CD14-positive monocyte (primary cell): Measurements from ENCODE around the gene PPFIA3. TPM values are rescaled to one million over a fixed set of nuclear protein-coding genes. Genes with fewer than 3 reads are reported as not detected.
A peak's percentile ranks its signal among the peaks of the same experiment; 100 is the strongest.

Experiments used
- DNase-seq, 3 donors: peaks; one replicate each; pipeline ENCODE4 v3.0.0-alpha.2; 2011 to 2022
- H2AFZ ChIP-seq: 2 replicates; pipeline ENCODE4 v1.6.0; 2012; ENCODE audit warnings: mild to moderate bottlenecking, low read depth, low read length, inconsistent platforms; ENCODE audit not compliant: insufficient read depth, poor library complexity, severe bottlenecking
- H3K27ac ChIP-seq, 2 donors: 1 replicate in 1 of 2; 2 replicates in 1 of 2; pipeline ENCODE4 v1.5.1; 2012 to 2013; ENCODE audit warnings: low read length in 2 of 2, control low read depth in 1 of 2, inconsistent platforms in 1 of 2, low read depth in 1 of 2, mild to moderate bottlenecking in 1 of 2
- H3K27me3 ChIP-seq, 2 donors: one replicate each; pipeline versions ENCODE4 v1.6.0 to v1.6.1; 2011 to 2013; ENCODE audit warnings: low read length in 2 of 2; ENCODE audit not compliant: control insufficient read depth in 2 of 2, insufficient read depth in 2 of 2
- H3K36me3 ChIP-seq, 2 donors: replicated peaks in 1 of 2; 1 replicate in 1 of 2; 2 replicates in 1 of 2; pipeline versions ENCODE4 v1.5.1 to v1.6.1; 2012 to 2013; ENCODE audit warnings: low read length in 2 of 2, control low read depth in 1 of 2, inconsistent platforms in 1 of 2, mild to moderate bottlenecking in 1 of 2; ENCODE audit not compliant: insufficient read depth in 2 of 2, control insufficient read depth in 1 of 2
- H3K4me1 ChIP-seq, 2 donors: 1 replicate in 1 of 2; 2 replicates in 1 of 2; pipeline versions ENCODE4 v1.5.1 to v1.6.1; 2012 to 2013; ENCODE audit warnings: low read length in 2 of 2, control low read depth in 1 of 2, inconsistent platforms in 1 of 2, mild to moderate bottlenecking in 1 of 2, moderate library complexity in 1 of 2; ENCODE audit not compliant: insufficient read depth in 2 of 2, control insufficient read depth in 1 of 2
- H3K4me2 ChIP-seq: replicated peaks from 2 replicates; pipeline ENCODE3; 2012; ENCODE audit warnings: low read length, moderate library complexity, mild to moderate bottlenecking; ENCODE audit not compliant: poor library complexity, severe bottlenecking; ENCODE audit errors: extremely low read depth
- H3K4me3 ChIP-seq, 3 experiments: fragments of 200-600 bp in 1 of 3; sonication (generic) in 1 of 3; replicated peaks in 1 of 3; 1 replicate in 2 of 3; 2 replicates in 1 of 3; pipeline ENCODE4 v1.5.1; 2011 to 2013; ENCODE audit warnings: low read length in 3 of 3, mild to moderate bottlenecking in 3 of 3, control low read depth in 2 of 3, low read depth in 2 of 3, inconsistent platforms in 1 of 3, moderate library complexity in 1 of 3
- H3K79me2 ChIP-seq: 2 replicates; pipeline ENCODE4 v1.6.0; 2012; ENCODE audit warnings: mild to moderate bottlenecking, control low read depth, inconsistent platforms, low read length, moderate library complexity; ENCODE audit not compliant: insufficient read depth
- H3K9ac ChIP-seq: 2 replicates; pipeline ENCODE4 v1.6.0; 2017; ENCODE audit warnings: low read length, mild to moderate bottlenecking; ENCODE audit not compliant: insufficient read depth, poor library complexity, severe bottlenecking
- H3K9me3 ChIP-seq, 2 donors: replicated peaks in 1 of 2; 1 replicate in 1 of 2; 2 replicates in 1 of 2; pipeline versions ENCODE4 v1.5.1 to v1.6.1; 2012 to 2013; ENCODE audit warnings: low read length in 2 of 2, control low read depth in 1 of 2; ENCODE audit not compliant: control insufficient read depth in 1 of 2, insufficient read depth in 1 of 2
- H4K20me1 ChIP-seq: 2 replicates; pipeline ENCODE4 v1.6.0; 2012; ENCODE audit warnings: mild to moderate bottlenecking, low read length, control low read depth, moderate library complexity; ENCODE audit not compliant: insufficient read depth
- H3K27ac Mint-ChIP-seq, 7 donors: one replicate each; pipeline ENCODE4 v1.8.0; 2020; ENCODE audit warnings: mild to moderate bottlenecking in 7 of 7, mixed read lengths in 7 of 7, moderate library complexity in 6 of 7, inconsistent platforms in 2 of 7
- H3K27me3 Mint-ChIP-seq, 3 donors: one replicate each; pipeline ENCODE4 v1.8.0; 2021 to 2022; ENCODE audit warnings: low read depth in 3 of 3, mild to moderate bottlenecking in 3 of 3, mixed read lengths in 3 of 3, moderate library complexity in 3 of 3, inconsistent platforms in 1 of 3
- H3K36me3 Mint-ChIP-seq, 2 donors: one replicate each; pipeline ENCODE4 v1.8.0; 2020; ENCODE audit warnings: mixed read lengths in 2 of 2, inconsistent platforms in 1 of 2, mild to moderate bottlenecking in 1 of 2
- H3K4me1 Mint-ChIP-seq: one replicate; pipeline ENCODE4 v1.8.0; 2020; ENCODE audit warnings: mild to moderate bottlenecking, mixed read lengths
- H3K4me3 Mint-ChIP-seq, 2 donors: one replicate each; pipeline ENCODE4 v1.8.0; 2020; ENCODE audit warnings: mild to moderate bottlenecking in 2 of 2, mixed read lengths in 2 of 2, moderate library complexity in 1 of 2
- H3K9me3 Mint-ChIP-seq, 7 donors: one replicate each; pipeline ENCODE4 v1.8.0; 2020 to 2022; ENCODE audit warnings: mixed read lengths in 7 of 7, mild to moderate bottlenecking in 6 of 7, moderate library complexity in 6 of 7, inconsistent platforms in 2 of 7
- WGBS: methylation state at CpG from one replicate; pipeline ENCODE4 v1.1.5; 2013; ENCODE audit warnings: missing lambda C conversion rate; ENCODE audit not compliant: insufficient coverage; 5-methylcytosine and 5-hydroxymethylcytosine counted together
- intact Hi-C, 2 donors: fragments of 100-400 bp; cut with micrococcal nuclease; formaldehyde crosslinking; loops; one replicate each; pipeline versions ENCODE4 v1.15.0 to v1.15.1; 2023
- polyA plus RNA-seq, 3 donors: library from polyadenylated mRNA; depleted of rRNA in 1 of 3; unstranded in 2 of 3; stranded (reverse) in 1 of 3; fragments of 300-500 nt in 2 of 3; fragments of >200 nt in 1 of 3; fragmentation: Illumina TruSeq in 2 of 3; gene quantifications; 1 replicate in 2 of 3; 2 replicates in 1 of 3; pipeline ENCODE4 v1.2.3, GENCODE V29; 2012 to 2021
- TF ChIP-seq, protein P1 (sequence below): fragments of 200-600 bp; IDR thresholded peaks from one replicate; pipeline ENCODE4 v1.8.0; 2022; ENCODE audit warnings: antibody characterized with exemption, mild to moderate bottlenecking

Gene PPFIA3
- polyA plus RNA-seq, 3 donors, result 0.43 TPM; not detected in 2

DNA sequence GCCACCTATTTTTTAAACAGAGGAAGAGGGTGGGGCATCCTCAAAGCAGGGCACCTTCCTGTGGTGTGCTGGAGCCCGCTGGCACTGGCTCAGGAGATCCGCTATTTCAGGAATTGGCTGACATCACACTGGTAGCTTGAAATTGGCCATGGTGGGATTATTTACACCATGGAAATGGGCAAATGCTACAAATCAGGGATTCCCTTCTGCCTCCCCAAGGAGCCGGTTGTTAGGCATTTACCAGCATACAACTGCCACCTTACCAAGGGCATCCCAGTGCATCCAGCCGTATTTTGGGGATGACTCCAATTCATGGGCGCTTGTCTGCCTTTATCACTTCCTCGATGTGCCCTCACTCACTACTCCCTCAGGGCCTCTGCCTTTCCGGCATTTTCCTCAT, 21.6 kb downstream of the PPFIA3 start:
- no peak for DNase-seq
- WGBS, result 76% methylated on average over 5 of the region's 7 CpGs
- Mint-ChIP-seq H3K27me3 (peaks cover 16 to 25% (median 21%) of the 10 kb centered on the region in 3 donors), H3K36me3 (no peaks in the 10 kb centered on the region), H3K4me3 (peak overlapping the region in 1 of 2 donors; percentile 22), H3K4me1 (peaks cover 24% of the 10 kb centered on the region), H3K9me3 (peaks cover 2 to 5% (median 3%) of the 10 kb centered on the region in 7 donors), H3K27ac (peak overlapping the region in 1 of 7 donors; percentile 0)
- Histone ChIP-seq H3K27me3 (peaks cover 0 to 7% of the 10 kb centered on the region in 2 donors), H3K27ac (no peak overlapping the region), H4K20me1 (no peaks in the 10 kb centered on the region), H3K4me2 (no peak overlapping the region), H2AFZ (no peak overlapping the region), H3K4me3 (no peak overlapping the region), H3K9me3 (peaks cover 0 to 3% of the 10 kb centered on the region in 2 donors), H3K79me2 (no peaks in the 10 kb centered on the region), H3K9ac (no peak overlapping the region), H3K36me3 (no peaks in the 10 kb centered on the region), H3K4me1 (peaks cover 15 to 24% of the 10 kb centered on the region in 2 donors)
- TF ChIP-seq, protein P1, sequence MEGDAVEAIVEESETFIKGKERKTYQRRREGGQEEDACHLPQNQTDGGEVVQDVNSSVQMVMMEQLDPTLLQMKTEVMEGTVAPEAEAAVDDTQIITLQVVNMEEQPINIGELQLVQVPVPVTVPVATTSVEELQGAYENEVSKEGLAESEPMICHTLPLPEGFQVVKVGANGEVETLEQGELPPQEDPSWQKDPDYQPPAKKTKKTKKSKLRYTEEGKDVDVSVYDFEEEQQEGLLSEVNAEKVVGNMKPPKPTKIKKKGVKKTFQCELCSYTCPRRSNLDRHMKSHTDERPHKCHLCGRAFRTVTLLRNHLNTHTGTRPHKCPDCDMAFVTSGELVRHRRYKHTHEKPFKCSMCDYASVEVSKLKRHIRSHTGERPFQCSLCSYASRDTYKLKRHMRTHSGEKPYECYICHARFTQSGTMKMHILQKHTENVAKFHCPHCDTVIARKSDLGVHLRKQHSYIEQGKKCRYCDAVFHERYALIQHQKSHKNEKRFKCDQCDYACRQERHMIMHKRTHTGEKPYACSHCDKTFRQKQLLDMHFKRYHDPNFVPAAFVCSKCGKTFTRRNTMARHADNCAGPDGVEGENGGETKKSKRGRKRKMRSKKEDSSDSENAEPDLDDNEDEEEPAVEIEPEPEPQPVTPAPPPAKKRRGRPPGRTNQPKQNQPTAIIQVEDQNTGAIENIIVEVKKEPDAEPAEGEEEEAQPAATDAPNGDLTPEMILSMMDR, result no peak
- intact Hi-C loops, result no loop called here

DNA sequence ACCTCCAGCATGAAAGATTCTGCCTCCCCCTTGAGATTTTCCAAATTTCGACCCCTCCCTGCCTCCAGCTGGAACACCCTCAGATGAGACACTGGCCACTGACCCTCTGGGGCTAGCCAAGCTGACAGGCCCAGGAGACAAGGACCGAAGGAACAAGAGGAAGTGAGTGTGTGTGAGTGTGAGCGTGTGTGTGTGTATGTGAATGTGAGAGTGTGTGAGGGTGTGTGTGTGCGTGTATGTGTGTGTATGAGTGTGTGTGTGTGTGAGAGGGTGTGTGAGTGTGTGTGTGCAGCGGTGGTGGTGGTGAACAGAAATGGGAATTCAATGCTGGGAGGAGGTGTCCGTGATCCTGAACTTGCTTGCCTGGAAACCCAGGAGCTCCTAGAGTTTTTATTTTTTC, 22.0 kb downstream of the PPFIA3 start:
- intact Hi-C loops, result no loop called here
- Mint-ChIP-seq H3K27ac (peak overlapping the region in 1 of 7 donors; percentile 0), H3K4me1 (peaks cover 24% of the 10 kb centered on the region), H3K9me3 (peaks cover 0 to 3% (median 2%) of the 10 kb centered on the region in 7 donors), H3K4me3 (peak overlapping the region in 1 of 2 donors; percentile 22), H3K27me3 (peaks cover 19 to 26% (median 25%) of the 10 kb centered on the region in 3 donors), H3K36me3 (no peaks in the 10 kb centered on the region)
- no peak for DNase-seq
- Histone ChIP-seq H3K4me2 (no peak overlapping the region), H4K20me1 (no peaks in the 10 kb centered on the region), H3K79me2 (no peaks in the 10 kb centered on the region), H3K36me3 (no peaks in the 10 kb centered on the region), H3K4me3 (no peak overlapping the region), H3K9me3 (no peaks in the 10 kb centered on the region), H3K27me3 (peaks cover 0 to 7% of the 10 kb centered on the region in 2 donors), H3K4me1 (peaks cover 13 to 22% of the 10 kb centered on the region in 2 donors), H3K27ac (no peak overlapping the region), H3K9ac (no peak overlapping the region), H2AFZ (no peak overlapping the region)
- WGBS, result 80% methylated on average over 3 of the region's 6 CpGs
- TF ChIP-seq, protein P1, result no peak
